ENCODE measurements around the gene ARFIP2. TPM values are rescaled to one million over a fixed set of nuclear protein-coding genes. Genes with fewer than 3 reads are reported as not detected.
"Not testable (repeated sequence)": the region's sequence is repeated elsewhere in the genome, so short reads cannot be mapped to it uniquely, and the experiment has no call there.

Gene ARFIP2, protein sequence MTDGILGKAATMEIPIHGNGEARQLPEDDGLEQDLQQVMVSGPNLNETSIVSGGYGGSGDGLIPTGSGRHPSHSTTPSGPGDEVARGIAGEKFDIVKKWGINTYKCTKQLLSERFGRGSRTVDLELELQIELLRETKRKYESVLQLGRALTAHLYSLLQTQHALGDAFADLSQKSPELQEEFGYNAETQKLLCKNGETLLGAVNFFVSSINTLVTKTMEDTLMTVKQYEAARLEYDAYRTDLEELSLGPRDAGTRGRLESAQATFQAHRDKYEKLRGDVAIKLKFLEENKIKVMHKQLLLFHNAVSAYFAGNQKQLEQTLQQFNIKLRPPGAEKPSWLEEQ
- total RNA-seq = 52.5 TPM

DNA sequence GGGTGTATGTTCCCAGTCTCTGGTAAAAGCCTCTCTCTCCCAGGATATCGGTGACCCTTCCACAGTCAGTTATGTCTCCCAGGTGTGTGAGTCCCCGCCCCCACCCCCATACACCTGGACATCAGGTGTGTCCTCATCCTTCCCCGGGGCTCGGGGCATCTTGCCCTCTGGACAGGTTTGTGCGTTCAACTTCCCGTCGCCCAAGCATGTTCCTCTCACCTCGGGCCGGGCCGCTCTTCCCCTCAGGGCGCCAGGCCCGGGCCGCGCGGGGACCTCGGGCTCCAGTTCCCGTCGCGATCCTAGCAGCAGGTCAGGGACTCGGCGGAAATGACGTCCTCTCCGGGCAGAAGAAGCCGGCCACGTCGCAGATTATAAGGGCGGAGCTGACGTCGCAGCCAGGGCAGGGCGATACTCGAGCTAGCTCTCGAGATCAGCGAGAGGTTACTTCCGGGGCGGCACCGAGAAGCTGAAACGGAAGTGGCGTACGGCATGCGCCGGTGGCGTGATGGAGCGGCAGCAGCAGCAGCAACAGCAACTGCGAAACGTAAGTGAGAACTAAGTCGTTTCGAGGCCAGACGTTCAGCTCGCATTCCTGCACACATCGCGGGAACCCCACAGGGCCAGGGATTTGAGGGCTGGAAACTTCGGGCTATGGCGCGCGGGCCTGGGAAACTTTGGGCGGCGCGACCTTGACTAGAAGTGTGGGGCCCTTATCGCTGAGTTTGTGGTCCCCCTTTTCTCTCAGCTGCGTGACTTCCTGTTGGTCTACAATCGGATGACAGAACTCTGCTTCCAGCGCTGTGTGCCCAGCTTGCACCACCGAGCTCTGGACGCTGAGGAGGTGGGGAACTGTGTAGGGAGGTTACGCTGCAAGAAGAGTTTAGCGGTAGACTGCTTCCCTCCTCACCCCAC, at the start of gene ARFIP2, which contains the start of gene TIMM10B:
Gene ARFIP2, minus strand, starts transcription at position 320 of the 912 bp plus-strand sequence. CDS start 910 bp downstream, outside the sequence.
Gene TIMM10B, plus strand, starts transcription at position 490 of the 912 bp plus-strand sequence. Its CDS starts 16 bp downstream, at position 506.
- DNase-seq (ENCODE audit: low spot score) = peak; percentile 99

DNA sequence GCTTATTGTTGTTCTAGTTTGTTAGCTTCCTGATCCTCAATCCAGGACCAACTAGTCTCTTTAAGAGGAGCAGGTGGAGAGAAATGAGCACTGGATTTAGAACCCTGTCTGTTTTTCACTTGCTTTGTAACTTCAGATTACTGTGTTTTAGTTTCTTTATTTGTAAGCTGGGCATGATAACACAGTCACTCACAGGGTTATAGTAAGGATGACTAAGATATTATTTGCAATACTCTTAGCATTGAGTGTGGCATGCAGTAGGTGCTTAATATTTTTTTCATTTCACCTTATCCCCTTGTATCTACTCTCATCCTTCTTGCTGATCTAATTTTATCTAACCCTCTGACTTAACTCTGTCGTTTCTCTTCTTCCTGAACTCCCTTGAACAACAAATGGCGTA, 49.7 kb upstream of the ARFIP2 start:
- DNase-seq (ENCODE audit: low spot score) = no peak

DNA sequence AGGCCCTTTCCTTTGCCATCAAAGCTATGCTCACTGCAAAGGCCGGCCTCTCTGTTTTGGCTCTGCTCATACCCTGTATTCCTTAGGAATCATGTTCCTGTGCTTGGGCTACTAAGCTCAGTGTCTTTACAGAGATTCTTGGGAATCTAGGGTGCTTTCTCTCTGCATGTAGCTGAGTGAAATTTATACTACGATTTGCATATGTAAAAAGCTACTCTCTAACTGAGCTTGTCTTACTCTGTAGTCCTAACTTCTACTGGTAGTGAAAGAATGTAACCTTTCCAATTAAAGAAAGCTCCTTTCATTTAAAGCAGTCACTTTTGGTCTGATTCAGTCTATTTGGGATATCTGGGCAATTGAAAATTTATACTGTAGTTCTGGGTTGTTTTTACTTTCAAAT, 48.1 kb upstream of the ARFIP2 start:
- no peak for DNase-seq (ENCODE audit: low spot score)

DNA sequence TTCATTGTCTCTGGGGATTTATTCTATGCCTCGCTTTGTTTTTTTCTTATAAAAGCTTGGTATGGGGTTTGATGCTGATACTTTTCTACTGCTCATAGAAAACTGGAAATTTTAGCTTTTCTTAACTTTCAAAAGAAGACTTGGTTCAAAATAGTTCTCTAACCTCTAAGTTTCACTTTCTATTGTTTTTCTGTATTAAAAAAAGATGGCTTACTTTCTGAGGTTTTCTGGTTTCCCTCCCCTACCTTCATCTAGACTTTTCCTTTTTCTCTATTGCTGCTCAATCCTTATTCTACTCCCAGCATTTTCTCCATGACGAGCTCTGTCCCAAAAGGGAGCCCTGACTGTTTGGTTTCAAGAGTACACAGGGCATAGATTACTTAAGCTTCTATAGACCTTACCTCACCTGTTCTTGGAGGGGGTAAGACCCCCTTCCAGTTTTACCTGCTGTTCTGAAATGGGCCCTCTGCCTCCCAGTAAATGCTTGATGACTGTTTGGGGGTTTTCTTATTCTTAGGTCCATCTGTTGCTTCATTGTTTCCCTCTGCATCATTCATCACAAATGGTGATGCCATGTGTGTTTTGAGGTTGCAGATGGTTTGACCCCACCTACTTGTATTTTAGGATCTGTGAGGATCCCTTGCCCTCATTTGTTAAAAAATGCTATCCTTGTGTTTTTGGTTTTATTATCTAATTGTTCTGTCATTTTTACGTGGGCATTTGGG, 45.4 kb upstream of the ARFIP2 start:
- DNase-seq (ENCODE audit: low spot score) = no peak

DNA sequence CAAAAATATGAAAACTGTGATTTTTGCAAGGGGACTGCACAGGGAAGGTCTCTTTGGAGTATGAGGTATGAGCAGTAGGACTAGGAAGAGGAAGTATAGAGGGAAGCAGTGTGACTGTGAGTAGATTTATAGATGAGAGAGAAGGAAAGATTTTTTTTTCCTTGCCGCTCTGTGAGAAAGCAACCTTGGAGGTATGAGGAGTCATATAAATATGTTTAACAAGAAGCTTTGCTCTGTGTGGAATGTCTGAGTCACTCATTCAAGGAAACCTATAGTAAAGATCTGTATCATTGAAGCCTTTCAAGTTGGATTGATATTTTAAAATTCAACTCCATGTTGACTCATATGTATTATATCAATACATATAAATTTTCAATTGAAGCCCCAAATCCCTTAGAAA, 42.1 kb upstream of the ARFIP2 start:
- no peak for DNase-seq (ENCODE audit: low spot score)

DNA sequence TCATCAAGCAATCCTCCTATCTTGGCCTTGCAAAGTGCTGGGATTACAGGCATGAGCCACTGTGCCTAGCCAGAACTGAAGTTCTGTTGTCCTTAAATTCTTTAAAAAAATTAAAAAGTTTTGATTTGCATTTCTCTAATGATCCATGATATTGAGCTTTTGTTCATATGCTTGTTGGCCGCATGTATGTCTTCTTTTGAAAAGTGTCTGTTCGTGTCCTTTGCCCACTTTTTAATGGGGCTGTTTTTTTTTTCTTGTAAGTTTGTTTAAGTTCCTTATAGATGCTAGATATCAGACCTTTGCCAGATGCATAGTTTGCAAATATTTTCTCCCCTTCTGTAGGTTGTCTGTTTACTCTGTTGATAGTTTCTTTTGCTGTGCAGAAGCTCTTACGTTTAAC, 40.8 kb upstream of the ARFIP2 start:
- DNase-seq (ENCODE audit: low spot score) = not testable (repeated sequence)

DNA sequence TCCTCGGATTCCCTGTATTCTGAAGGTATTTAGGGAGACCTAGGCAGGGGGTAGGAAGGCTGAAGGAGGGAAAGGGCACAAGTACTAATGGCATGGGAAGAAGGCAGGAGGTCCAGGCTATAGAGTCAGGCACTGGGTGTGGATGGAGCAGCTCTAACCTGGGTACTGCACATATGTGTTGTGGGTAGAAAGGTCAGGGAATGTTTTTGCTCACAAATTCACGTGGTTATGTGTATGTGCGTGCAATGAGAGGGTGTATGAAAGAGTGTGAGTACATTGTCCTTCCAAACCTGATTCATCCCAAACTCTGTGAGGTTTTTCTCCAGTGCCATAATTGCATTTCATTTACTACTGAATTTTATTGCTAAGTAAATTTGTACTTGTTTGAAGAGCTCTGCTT, 39.1 kb upstream of the ARFIP2 start:
- DNase-seq (ENCODE audit: low spot score) = no peak

DNA sequence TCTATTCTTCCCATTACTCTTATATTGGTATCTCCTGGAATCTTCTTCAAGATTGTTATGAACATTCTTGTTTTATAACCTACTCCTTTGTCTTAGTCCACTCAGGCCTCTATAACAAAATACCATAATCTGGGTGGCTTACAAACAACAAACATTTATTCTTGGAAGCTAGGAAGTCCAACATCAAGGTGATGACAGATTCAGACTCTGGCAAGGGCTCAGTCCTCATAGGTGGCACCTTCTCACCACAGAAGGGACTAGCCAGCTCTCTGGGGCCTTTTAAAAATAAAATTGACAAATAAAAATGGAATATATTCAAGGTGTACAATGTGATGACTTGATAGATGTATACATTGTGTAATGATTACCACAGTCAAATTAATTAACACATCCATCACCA, 35.7 kb upstream of the ARFIP2 start:
- no peak for DNase-seq (ENCODE audit: low spot score)

DNA sequence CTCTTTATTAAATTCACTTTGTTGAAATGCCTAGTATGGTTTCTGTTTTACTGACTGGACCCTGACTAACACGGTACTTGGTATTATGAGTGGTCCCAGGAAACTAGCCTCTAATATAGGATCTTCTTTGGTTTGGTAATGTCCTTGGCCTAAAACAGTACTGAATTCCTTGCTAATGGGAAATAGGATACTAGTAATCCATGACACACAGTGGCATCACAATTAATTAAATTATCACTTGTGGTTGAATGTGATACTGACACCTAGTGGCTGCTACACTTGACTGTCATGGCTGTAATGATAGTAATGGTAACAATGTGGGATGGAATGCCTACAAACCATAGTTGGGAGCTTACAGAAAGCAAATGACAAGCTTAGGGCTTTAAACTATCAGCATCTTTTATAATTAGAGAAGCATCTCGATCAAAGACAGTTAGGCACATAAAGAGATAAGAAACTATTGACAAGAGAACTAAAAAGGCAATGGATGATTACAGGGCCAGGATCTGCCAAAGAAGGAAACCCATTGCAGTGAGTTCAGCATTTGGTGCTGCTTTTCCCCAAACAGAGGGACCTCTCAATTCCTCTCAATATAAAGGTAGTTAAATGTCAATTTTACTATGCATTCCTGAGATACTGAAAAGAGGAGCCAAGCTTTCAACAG, 24.6 kb upstream of the ARFIP2 start:
- peak; percentile 25 for DNase-seq (ENCODE audit: low spot score)

DNA sequence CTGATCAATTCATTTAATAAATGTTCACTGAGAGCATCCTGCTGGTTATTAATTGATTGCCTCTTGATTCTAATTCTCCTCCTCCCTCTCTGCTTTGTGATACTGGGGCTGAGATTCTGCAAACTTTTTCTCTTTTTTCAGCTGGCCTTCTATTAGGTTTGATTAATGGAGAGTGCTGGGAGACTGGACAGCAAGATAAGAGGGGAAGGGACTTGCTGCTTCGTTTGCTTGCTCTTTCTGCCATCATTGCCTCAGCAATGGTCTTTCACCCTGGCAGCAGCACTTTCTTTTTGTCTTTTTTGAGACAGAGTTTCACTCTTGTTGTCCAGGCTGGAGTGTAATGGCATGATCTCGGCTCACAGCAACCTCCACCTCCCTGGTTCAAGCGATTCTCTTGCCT, 23.0 kb upstream of the ARFIP2 start:
- no peak for DNase-seq (ENCODE audit: low spot score)

DNA sequence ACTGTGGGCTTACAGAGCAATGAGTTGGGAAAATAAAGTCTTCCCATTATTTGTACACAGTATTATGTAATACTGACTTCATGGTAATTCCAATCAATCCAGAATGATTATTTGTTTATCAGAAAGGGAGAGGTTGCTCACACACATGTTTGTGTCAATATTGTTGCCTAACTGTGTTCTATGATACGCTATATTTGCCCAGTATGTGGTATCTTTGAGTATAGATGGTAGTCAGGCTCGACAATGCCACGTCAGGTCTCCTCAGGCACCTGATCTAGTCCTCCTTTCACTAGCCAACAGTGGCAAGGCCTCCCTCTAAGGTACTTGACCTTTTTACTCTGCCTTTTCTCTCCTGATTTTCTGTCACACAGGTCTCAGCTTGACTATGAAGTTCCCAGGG, 21.3 kb upstream of the ARFIP2 start:
- no peak for DNase-seq (ENCODE audit: low spot score)

DNA sequence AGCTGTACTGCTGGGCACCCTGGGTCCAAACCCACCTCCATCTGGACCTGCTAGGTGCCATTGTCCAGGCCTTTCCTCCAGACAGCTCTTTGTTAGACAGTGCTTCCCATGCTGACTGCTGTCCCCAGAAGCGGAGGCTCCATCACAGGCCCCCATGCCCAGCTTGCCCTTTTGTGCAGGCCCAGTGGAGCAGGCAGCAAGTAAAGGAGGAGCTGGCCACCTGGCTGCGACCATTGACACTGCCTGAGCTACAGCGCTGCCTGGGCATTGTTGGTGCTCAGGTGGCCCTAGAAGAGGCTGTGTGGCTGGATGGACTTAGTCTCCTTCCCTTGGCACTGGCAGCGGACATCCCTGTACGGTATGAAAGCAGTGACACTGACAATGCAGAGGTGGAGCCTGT, 17.4 kb upstream of the ARFIP2 start:
- DNase-seq (ENCODE audit: low spot score) = no peak

DNA sequence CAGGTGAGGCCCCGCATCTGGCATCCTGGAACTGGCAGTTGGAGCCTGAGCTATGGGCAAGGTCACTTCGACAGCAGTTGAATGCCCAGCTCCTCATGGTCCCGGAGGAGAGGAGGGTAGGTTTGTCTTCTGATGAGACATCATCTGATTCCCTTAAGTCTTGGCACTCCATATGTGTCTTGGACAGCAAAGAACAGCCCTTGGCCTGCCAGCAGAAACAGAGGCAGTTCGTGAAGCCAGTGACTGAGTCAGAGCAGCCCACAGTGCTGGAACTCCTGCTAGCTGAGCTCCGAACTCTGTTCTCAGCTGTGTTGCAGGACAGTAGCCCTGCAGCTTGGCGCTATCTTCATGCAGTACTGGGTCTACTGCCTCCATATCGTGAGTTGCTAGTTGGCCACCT, 17.0 kb upstream of the ARFIP2 start:
- no peak for DNase-seq (ENCODE audit: low spot score)

DNA sequence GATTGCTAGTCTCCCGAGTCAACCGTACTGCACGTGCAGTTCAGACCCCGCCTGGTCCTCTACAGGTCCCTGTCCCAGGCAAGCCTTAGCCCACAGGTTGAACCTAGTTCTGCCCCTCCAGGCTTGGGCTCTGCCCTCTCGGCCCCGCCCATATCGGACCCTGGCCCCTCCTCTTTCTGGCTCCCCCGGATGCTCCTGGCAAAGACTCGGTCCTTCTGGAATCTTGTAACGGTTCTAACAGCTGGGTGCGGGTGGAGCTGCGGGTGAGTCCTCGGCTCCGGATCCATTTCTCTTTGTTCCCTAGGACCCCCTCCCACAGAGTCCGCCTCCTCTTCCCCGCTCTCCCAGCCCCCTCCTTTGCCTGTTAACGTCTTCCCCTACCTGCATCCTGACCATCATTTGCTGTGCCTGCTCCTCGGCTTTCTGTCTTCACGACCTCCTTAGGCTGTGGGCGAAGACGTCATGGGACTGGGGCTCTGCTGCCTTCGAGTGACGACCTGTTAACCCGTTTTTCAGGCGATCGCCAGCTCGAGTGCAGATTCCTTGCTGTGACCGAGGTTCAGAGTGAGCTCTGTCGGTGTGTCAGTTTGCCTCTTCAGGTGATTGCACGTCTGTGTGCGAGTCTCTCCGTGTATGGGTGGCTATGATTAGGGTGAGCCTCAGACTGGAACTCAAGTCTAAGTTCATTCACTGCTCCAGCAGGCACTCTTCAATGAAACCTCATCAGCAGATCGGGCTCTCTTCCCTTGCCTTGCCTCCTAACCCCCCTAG, 16.1 kb upstream of the ARFIP2 start, which contains the start of gene DNHD1:
Gene DNHD1, plus strand, starts transcription at position 212 of the 771 bp plus-strand sequence. CDS start 936 bp downstream, outside the sequence.
- DNase-seq (ENCODE audit: low spot score) = no peak

DNA sequence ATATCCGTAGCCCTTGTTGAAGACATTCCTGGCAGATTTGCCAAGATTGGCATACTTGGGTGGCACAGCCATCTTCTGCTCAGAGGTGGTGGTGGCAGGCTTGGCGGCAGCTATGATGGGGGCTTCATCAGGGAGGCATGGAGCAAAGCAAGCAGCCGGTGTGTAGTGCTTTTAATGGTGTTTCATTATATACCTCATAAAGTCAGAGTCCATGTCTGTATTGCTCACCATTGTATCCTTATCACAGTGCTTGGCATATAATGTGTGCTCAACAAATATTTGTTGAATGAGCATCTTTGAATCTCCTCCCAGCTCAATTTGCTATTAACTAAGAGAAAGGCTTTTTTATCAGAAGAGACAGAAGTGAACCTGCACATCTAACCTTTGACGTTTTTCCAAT, 8.2 kb upstream of the ARFIP2 start:
- DNase-seq (ENCODE audit: low spot score) = no peak

DNA sequence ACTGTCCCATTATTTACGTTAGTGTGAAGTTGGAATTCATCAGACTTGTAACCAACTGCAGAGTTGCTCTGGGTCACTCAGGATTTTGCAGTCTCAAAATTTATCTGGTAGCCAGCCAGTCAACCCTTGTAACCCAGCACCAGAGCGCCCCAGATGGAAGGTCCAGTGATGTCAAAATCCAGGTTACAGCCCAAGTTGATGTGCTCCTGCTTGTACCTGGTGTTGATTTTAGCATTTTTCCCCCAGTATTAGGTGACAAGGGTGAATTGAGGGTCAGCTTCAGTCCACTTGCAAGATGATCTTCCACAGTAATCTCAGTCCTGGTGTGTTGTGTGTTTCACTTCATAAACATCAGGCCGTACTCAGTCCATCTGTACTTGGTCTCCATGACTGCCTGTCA, 7.7 kb upstream of the ARFIP2 start:
- no peak for DNase-seq (ENCODE audit: low spot score)

DNA sequence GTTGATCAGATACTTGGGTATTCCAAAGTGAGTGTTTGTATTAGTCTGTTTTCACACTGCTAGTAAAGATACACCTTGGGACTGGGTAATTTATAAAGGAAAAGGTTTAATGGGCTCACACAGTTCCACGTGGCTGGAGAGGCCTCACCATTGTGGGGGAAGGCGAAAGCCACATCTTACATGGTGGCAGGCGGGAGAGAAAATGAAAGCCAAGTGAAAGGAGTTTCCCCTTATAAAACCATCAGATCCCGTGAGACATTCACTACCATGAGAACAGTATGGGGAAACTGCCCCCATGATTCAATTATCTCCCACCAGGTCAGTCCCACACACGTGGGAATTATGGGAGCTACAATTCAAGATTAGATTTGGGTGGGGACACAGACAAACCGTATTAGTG, 7.2 kb upstream of the ARFIP2 start:
- DNase-seq (ENCODE audit: low spot score) = no peak

DNA sequence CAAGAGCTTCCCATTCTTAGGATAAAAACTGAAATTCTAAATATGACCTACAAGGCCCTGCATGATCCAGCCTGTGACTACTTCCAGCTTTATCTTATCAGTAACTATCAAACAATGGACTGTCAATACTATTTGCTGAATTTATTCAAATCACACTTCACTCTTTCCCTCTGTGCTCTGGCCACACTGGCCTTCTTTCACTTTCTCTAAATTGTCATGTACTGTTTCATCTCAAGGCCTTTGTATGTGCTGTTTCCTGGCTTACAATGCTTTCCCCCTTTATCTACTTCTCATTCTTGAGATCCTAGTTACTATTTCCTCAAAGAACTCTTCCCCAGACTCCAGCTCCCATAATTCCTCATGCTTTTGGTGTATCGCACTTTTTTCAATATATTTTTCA, 5.8 kb upstream of the ARFIP2 start:
- no peak for DNase-seq (ENCODE audit: low spot score)

DNA sequence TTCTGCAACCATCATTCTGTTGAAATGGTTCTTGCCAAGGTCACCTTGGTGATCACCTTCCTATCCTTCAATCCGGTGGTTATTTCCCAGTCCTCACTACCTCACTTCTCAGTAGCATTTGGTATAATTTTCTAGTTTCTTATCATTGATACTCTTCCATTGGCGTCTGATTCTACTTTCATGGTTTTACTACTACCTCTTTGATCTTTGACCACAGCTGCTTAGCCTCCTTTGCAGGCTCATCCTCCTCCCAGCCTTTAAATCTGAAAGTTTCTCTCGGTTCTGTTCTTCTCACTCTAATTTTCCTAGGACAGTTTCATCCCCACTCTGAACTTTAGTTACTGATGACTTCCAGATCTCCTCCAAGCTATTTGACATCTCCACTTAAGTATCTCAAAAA, 5.1 kb upstream of the ARFIP2 start:
- DNase-seq (ENCODE audit: low spot score) = no peak

DNA sequence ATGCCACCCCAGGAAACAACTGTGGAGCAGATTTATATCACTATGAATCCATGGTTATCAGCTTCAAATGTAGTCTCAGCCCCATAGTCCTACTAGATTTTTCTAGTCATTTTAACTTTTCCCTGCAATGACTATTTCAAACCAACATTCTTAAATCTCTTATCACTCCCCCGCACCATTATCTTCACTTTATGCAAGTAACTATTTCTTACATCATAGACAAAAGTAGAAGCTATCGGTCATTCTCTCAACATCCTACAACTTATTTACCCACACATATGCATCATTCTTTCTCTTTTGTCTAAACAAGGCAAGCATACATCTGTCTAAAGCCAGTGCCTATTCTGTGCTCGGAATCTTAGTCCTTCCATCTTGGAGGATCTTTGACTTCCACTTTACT, 4.5 kb upstream of the ARFIP2 start:
- no peak for DNase-seq (ENCODE audit: low spot score)

DNA sequence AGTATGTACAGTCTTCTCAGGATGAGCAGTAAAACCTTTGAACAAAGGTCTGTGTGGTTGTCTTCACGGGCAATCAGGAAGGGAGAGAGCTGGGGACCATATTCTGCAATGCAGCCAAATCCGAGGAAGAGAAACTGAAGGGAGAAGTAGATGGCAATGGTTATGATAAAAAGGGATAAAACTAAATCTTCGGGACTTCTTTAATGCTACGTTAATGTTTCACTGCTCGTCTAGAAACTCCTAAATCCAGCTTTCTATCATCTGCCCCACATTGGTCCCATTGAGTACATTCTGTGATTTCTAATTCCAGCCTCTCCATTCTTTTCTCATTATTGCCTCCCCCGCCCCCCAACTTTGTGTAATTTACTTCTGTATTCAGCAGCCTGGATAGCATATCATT, 1.9 kb upstream of the ARFIP2 start:
- no peak for DNase-seq (ENCODE audit: low spot score)

Measured in mucosa of gallbladder (tissue), 1 donor.